HG02759 (cell line): ENCODE data around the gene GPD1.

Experiments used
- ATAC-seq: cut with Tn5 transposase; IDR thresholded peaks from one replicate; pipeline ENCODE4 v1.9.1; 2021; ENCODE audit warnings: mild to moderate bottlenecking, moderate library complexity; ENCODE audit not compliant: unreplicated experiment

The GPD1 gene

DNA sequence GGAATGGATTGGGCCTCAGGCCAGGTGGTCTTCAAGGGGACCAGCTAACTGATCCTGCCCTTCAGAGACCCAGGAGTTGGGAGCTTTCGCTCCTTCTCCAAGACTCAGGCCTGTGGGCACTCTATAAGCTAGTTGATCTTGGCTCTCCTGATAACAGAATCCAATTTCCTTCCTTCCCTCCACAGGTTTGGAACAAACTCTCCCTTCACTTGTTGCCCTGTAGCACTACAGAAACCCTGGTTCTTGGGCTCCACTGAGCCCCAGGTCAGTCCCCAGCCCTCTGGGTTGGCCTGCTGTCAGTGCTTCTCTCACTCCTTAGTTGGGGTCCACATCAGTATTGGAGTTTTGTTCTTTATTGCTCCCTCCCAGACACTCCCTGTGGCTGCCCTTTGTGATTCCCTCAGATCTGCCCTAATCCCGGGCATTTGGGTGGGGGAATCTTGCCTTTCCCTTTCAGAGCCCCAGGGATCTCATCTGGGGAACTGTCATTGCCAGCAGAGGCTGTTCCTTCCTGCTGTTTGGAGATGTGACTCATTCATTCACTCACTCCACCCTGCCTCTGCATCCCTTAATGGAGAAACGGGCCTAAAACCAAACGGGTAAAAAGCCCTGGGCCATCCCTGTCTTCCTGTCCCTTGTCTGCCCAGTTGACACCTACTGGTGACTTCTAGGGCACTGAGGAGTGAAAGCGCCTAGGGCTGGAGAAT, 4.4 kb upstream of the GPD1 start:
- ATAC-seq, result no peak

GRCh38 chr12:50100561-50100960, 3.2 kb upstream of the GPD1 start:
- no peak for ATAC-seq

GRCh38 chr12:50101663-50102062, 2.1 kb upstream of the GPD1 start:
- ATAC-seq, result no peak

DNA sequence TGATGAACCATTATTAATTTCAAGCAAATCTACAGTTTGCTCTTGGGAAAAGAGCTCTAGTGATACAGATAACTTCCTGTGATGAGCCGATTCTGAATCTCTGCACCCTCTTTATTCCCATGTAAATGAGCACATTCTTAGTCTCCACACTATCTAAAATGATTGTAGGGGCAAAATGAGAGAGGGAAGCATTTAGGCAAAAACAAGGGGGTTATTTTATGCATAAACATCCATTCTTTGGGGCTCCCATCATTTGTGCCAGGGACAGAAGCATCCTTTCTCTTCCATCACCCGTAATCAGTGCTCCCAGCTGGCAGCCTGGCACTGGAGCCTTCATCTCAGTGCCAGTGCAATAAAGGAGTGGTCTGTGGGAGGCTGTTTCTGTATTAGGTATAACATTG, 1.7 kb upstream of the GPD1 start:
- ATAC-seq, result no peak

- no peak for ATAC-seq
Observed at GRCh38 chr12:50102646-50103309, 1.0 kb upstream of the GPD1 start.

- no peak for ATAC-seq
Observed at GRCh38 chr12:50103351-50103750, 457 bp upstream of the GPD1 start.

DNA sequence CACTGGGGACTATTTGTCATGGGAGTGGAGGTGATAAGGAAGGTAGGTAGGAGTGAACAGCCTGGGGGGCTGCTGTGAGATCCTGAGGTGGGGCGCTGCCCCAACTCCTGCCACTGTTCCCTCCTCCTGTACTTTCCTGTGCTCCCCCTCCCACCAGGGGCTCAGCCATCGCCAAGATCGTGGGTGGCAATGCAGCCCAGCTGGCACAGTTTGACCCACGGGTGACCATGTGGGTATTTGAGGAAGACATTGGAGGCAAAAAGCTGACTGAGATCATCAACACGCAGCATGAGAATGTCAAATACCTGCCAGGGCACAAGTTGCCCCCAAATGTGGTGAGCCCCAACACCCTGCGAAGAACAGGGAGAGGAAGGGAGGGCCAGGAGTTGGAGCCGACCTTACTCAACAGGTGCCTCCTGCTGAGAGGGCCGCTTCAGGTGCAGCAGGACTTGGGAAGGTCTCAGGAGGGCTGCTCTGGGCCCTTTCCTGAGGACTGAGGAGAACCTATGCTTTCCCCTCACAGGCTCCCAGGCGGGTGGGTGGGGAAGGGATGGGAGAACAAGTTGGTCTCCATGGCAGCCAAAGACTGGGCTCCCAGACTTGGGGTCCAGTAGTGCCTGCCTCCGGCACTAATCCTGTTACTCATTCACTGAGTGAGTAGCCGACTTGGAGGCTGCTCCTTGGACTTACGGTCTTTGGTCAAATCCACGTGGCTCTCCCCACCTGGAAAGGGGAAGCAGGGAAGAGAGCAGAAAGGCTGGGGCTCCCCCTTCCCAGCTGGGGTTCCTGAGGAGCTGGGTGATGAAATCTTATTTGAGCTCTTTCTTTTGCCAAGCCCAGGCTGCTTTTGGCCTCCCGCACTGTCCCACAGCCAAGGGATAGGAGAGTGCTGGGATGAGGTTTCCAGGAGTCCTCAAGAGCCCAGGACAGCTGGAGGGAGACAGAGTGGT, 884 bp downstream of the GPD1 start:
- no peak for ATAC-seq

DNA sequence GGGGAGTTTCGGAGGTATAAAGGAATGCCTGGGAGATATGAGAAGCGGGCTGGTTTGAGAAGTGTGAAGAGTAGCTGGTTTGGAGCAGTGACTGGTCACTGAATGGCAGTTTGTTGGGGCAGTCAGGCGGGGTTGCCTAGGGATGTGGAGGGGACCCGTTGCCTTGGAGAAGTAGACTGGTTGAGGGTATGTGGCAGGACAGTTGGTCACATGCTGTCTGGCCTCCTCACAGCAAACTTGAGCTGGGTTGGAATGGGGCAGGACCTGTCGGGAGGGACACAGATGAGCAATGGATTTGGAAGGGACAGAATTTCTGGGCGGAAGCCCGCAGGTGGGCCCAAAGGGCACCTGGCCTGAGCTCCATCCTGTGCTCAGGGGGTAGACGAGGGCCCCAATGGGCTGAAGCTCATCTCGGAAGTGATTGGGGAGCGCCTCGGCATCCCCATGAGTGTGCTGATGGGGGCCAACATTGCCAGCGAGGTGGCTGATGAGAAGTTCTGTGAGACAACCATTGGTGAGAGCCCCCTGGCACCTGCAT, 2.2 kb downstream of the GPD1 start:
- no peak for ATAC-seq

DNA sequence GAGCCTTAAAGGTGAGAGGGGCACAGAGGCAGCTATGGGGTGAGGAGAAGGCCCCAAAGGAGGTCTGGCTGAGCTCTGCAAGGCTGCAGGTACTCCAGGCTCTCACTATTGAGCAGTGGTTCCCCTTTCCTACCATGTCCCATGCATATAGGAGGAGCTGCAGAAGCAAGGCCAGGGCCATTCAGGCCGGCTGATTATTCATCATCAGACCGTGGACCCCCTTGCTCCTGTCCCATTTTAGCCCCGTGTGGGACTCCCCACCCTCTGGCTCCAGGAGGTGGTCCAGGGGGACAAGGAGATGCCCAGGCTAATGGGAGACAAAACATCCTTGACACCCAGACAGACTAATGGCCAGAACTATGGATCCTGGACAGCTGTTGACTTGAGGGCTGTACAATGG, 3.1 kb downstream of the GPD1 start:
- no peak for ATAC-seq

DNA sequence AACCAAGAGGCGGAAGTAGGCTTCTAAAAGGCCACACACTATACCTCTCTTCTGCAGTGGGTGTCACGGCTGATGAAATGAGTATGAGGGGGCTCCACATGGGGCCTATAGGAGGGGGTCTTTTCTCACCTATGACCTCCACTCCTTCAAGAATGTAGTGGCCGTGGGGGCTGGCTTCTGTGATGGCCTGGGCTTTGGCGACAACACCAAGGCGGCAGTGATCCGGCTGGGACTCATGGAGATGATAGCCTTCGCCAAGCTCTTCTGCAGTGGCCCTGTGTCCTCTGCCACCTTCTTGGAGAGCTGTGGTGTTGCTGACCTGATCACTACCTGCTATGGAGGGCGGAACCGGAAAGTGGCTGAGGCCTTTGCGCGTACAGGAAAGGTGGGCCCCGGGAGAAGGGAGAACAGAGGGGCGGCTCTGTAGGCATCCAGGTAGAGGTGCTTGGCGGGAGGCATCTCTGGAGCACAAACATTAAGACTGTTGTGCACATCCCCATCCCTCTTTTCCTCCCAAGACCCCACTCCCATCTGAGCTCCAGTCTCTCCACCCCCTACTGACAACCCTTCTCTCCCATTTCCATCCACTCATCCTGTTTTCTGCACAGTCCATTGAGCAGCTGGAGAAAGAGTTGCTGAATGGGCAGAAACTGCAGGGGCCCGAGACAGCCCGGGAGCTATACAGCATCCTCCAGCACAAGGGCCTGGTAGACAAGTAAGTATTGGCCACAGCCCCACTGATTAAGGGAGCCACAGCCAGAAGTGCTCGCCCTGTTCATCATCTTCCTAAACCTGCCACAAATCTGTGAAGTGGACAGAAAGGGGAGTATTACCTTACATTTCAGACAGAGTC, 3.8 kb downstream of the GPD1 start:
- no peak for ATAC-seq

- ATAC-seq, result no peak
Observed at GRCh38 chr12:50109319-50109718, 5.5 kb downstream of the GPD1 start.

DNA sequence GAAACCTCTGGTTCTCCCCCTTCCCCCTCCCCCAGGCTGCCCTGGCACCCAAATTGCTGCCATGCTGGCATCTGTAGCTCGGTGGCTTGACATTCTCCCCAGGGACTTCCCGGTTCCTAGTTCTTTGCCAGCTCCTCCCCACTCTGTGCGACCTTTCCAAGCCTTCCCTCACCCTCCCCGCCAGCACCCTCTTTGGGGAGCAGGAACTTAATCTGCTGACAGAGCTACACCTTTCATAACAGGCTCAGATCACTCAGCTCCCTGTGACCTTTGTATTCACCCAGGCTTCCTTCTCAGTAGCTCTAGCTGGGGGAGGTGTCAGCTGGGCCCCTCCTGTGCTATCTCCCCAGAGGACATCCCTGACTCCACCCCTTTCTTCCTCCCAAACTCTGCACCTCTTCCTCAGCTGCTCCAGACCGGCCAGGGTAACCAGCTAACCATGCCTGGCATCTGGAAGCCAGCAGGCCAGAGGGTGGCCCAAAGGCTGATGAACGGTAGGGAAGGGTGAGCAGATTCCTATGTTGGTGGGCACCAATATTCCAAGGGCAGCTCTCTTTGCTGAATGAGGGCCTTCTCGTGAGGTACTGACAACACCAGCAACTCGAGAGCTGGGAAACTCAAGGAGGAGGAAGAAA, 6.4 kb downstream of the GPD1 start:
- ATAC-seq, result no peak

- no peak for ATAC-seq
Observed at GRCh38 chr12:50110762-50111351, 7.0 kb downstream of the GPD1 start.

- peak; percentile 2 for ATAC-seq
Observed at GRCh38 chr12:50111395-50111692, 7.5 kb downstream of the GPD1 start.

GRCh38 chr12:50111693-50112455, 8.1 kb downstream of the GPD1 start, which contains the start of gene COX14:
Gene COX14, plus strand, starts transcription at chr12:50112236. Its CDS starts 7,808 bp downstream, at chr12:50120044.
- ATAC-seq, result peak; percentile 80

- no peak for ATAC-seq
Observed at GRCh38 chr12:50112456-50113218, 8.8 kb downstream of the GPD1 start.

- no peak for ATAC-seq
Observed at GRCh38 chr12:50117057-50117622, 13.3 kb downstream of the GPD1 start.

DNA sequence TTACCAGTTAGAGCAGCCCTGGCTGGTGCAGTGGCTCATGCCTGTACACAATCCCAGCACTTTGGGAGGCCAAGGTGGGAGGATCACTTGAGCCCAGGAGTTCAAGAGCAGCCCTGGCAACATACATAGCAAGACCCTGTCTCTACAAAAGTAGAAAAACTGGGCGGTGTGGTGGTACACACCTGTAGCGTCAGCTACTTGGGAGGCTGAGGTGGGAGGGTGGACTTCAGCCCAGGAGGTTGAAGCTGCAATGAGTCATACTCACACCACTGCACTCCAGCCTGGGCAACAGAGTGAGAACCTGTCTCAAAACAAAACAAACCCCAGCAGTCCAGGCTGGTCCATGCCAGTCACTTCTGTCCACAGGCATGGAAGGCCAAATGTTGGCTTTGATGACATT, 15.6 kb downstream of the GPD1 start:
- ATAC-seq, result no peak
